ENCODE measurements around the gene RABGEF1. TPM values are rescaled to one million over a fixed set of nuclear protein-coding genes. Genes with fewer than 3 reads are reported as not detected.
A peak's percentile ranks its signal among the peaks of the same experiment; 100 is the strongest.
"Not testable (repeated sequence)": the region's sequence is repeated elsewhere in the genome, so short reads cannot be mapped to it uniquely, and the experiment has no call there.

RABGEF1 gene
- 10 to 100 TPM; 16.3 to 25.5 TPM for total RNA-seq

GRCh38 chr7:66740302-66740979 lies at the start of gene RABGEF1:
Gene RABGEF1 (plus strand): TSS chr7:66740733. CDS start chr7:66771900, 31,167 bp downstream.
- H3K4me3 ChIP-seq, result peak within 1 kb of the TSS; percentile 98 to 100
- peaks cover 0 to 29% of the 10 kb centered on the region in 2 donors for H3K4me1 ChIP-seq

DNA sequence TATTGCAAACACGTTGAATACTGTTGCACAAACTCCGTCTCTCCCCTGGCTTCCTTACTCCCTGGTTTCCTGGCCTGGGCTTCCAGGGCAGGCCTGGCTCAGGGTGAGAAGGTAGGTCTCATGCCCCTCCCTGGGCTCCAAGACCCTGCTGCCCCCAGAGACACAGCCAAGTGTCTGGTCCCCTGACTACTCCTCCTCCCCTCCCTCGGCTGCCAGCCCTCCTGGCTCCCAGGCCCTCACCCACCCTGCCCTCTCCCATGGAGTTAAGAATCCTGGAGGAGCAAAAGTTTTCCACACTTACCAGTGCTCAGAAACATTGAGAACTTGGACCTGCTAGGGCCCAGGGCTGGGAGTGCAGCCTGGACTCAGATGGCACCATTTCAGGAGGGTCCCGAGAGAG lies 47.2 kb upstream of the RABGEF1 start:
- H3K4me1 ChIP-seq, result peaks cover 0 to 16% of the 10 kb centered on the region in 2 donors
- no peak overlapping the region for H3K27ac ChIP-seq
- no peaks in the 10 kb centered on the region for H3K9me3 ChIP-seq
- H3K36me3 ChIP-seq, result no peaks in the 10 kb centered on the region
- H3K27me3 ChIP-seq, result no peaks in the 10 kb centered on the region
- no peak overlapping the region for H3K4me3 ChIP-seq
- no peak for DNase-seq (ENCODE audit: low spot score)
- TF ChIP-seq, protein P1, sequence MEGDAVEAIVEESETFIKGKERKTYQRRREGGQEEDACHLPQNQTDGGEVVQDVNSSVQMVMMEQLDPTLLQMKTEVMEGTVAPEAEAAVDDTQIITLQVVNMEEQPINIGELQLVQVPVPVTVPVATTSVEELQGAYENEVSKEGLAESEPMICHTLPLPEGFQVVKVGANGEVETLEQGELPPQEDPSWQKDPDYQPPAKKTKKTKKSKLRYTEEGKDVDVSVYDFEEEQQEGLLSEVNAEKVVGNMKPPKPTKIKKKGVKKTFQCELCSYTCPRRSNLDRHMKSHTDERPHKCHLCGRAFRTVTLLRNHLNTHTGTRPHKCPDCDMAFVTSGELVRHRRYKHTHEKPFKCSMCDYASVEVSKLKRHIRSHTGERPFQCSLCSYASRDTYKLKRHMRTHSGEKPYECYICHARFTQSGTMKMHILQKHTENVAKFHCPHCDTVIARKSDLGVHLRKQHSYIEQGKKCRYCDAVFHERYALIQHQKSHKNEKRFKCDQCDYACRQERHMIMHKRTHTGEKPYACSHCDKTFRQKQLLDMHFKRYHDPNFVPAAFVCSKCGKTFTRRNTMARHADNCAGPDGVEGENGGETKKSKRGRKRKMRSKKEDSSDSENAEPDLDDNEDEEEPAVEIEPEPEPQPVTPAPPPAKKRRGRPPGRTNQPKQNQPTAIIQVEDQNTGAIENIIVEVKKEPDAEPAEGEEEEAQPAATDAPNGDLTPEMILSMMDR (IDR thresholded peaks at IDR 0.05), result no peak

More at GRCh38 chr7:66740302-66740979, at the start of gene RABGEF1:
- peaks cover 0 to 7% of the 10 kb centered on the region in 2 donors for H3K9me3 ChIP-seq
- H3K27ac ChIP-seq, result peak within 1 kb of the TSS; percentile 99 to 100
- no peaks in the 10 kb centered on the region for H3K27me3 ChIP-seq
- DNase-seq (ENCODE audit: low spot score), result peak; percentile 98
- H3K36me3 ChIP-seq, result no peaks in the 10 kb centered on the region
- TF ChIP-seq, protein P1 (IDR thresholded peaks at IDR 0.05), result no peak

DNA sequence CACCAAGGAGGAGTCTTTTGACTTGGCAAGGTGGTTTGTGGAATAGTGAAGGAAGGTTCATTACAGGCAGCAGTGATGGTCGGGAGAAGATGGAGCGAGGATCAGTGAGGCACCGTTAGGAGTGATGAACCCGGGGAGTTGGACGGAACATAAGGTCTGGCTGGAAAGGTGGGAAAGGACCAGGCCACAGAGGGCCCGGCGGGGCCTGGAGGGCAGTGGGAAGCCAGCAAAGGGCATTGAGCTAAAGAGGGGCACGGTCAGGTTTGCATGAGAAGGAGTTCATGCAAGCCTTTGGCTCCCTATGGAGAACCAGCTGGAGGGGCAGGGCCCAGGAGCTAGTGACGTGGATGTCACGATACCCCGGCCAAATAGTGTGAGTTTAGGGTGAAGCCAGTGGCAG lies 46.2 kb upstream of the RABGEF1 start:
- no peak for DNase-seq (ENCODE audit: low spot score)
- Histone ChIP-seq H3K27me3 (no peaks in the 10 kb centered on the region), H3K4me3 (no peak overlapping the region), H3K36me3 (no peaks in the 10 kb centered on the region), H3K9me3 (no peaks in the 10 kb centered on the region), H3K27ac (no peak overlapping the region), H3K4me1 (peaks cover 0 to 16% of the 10 kb centered on the region in 2 donors)
- TF ChIP-seq, protein P1 (IDR thresholded peaks at IDR 0.05), result no peak

DNA sequence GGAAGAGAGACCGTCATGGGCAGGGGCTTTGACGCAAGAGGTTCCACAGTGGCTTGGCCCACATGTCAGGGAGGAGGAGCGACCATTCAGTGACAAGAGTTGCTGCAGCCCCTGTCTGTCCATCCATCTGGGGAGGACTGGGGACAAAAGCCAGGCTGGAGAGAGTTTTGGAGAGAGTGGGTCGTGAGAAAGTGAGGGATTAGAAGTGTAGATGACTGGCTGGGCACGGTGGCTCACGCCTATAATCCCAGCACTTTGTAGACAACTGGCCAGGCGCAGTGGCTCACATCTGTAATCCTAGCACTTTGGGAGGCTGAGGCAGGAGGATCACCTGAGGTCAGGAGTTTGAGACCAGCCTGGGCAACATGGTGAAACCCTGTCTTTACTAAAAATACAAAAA lies 45.1 kb upstream of the RABGEF1 start:
- not testable (repeated sequence) for H3K9me3 ChIP-seq; H3K27me3 ChIP-seq; H3K4me3 ChIP-seq; H3K36me3 ChIP-seq; DNase-seq (ENCODE audit: low spot score); H3K27ac ChIP-seq
- H3K4me1 ChIP-seq, result peaks cover 0 to 23% of the 10 kb centered on the region in 2 donors

DNA sequence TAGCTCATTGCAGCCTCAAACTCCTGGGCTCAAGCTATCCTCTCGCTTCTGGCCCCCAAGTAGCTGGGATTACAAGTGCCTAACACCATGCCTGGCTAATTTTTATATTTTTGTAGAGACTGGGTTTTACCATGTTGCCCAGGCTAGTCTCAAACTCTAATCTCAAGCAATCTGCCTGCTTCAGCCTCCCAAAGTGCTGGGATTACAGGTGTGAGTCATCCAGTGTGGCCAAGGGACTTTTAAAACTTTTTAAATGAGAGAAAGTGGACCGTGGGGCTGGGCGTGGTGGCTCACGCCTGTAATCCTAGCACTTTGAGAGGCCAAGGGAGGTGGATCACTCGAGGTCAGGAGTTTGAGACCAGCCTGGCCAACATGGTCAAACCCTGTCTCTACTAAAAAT lies 44.4 kb upstream of the RABGEF1 start:
- not testable (repeated sequence) for DNase-seq (ENCODE audit: low spot score); H3K27me3 ChIP-seq; H3K4me3 ChIP-seq; H3K27ac ChIP-seq; H3K9me3 ChIP-seq; H3K36me3 ChIP-seq
- peaks cover 0 to 23% of the 10 kb centered on the region in 2 donors for H3K4me1 ChIP-seq

- Histone ChIP-seq H3K9me3 (no peaks in the 10 kb centered on the region), H3K27me3 (no peaks in the 10 kb centered on the region), H3K4me1 (peaks cover 0 to 23% of the 10 kb centered on the region in 2 donors), H3K27ac (no peak overlapping the region), H3K36me3 (no peaks in the 10 kb centered on the region), H3K4me3 (no peak overlapping the region)
- TF ChIP-seq, protein P1 (IDR thresholded peaks at IDR 0.05), result no peak
- no peak for DNase-seq (ENCODE audit: low spot score)
Measured at GRCh38 chr7:66696774-66697191, 43.8 kb upstream of the RABGEF1 start.
